Upper lobe of left lung (tissue), 6 donors: ENCODE measurements around the gene ADAMTS19. TPM values are rescaled to one million over a fixed set of nuclear protein-coding genes. Genes with fewer than 3 reads are reported as not detected.
"Not testable (repeated sequence)": the region's sequence is repeated elsewhere in the genome, so short reads cannot be mapped to it uniquely, and the experiment has no call there.

ENCODE experiments used
- ATAC-seq, 2 donors: fragments of 200-7000 bp; cut with Tn5 transposase; one replicate each; pipeline ENCODE4 v1.9.1; 2022; ENCODE audit warnings: mild to moderate bottlenecking in 2 of 2, moderate library complexity in 2 of 2; ENCODE audit not compliant: low FRiP score in 2 of 2
- DNase-seq, 2 donors: peaks; one replicate each; pipeline ENCODE4 v3.0.0-alpha.2; 2019 to 2020
- H3K27ac ChIP-seq, 4 donors: fragments of 200-600 bp; sonication (generic); one replicate each; pipeline ENCODE4 v1.5.1; 2016 to 2019
- H3K27me3 ChIP-seq, 4 donors: fragments of 200-600 bp; sonication (generic); one replicate each; pipeline ENCODE4 v1.5.1; 2017 to 2019
- H3K36me3 ChIP-seq, 4 donors: fragments of 200-600 bp; sonication (generic); one replicate each; pipeline ENCODE4 v1.5.1; 2016 to 2019
- H3K4me1 ChIP-seq, 4 donors: fragments of 200-600 bp; sonication (generic); one replicate each; pipeline ENCODE4 v1.5.1; 2018 to 2019
- H3K4me3 ChIP-seq, 4 donors: fragments of 200-600 bp; sonication (generic); one replicate each; pipeline ENCODE4 v1.5.1; 2017 to 2019; ENCODE audit warnings: mild to moderate bottlenecking in 2 of 4, moderate library complexity in 1 of 4
- H3K9me3 ChIP-seq, 4 donors: fragments of 200-600 bp; sonication (generic); one replicate each; pipeline ENCODE4 v1.5.1; 2018 to 2019
- CTCF ChIP-seq, 6 experiments: fragments of 450-650 bp in 4 of 6; fragments of 200-600 bp in 2 of 6; sonication (generic) in 2 of 6; IDR thresholded peaks; one replicate each; pipeline ENCODE4 v1.5.1; 2016 to 2019; ENCODE audit warnings: antibody characterized with exemption in 6 of 6
- EP300 ChIP-seq, 4 donors: sonication (generic); formaldehyde crosslinking; IDR thresholded peaks; one replicate each; pipeline ENCODE4 v1.5.1; 2017; ENCODE audit warnings: antibody characterized with exemption in 4 of 4, control low read depth in 2 of 4
- POLR2A ChIP-seq, 4 donors: fragments of 450-650 bp; IDR thresholded peaks; one replicate each; pipeline ENCODE4 v1.5.1; 2016 to 2017; ENCODE audit warnings: antibody characterized with exemption in 4 of 4, mild to moderate bottlenecking in 2 of 4
- POLR2AphosphoS5 ChIP-seq, 2 donors: sonication (generic); formaldehyde crosslinking; IDR thresholded peaks; one replicate each; pipeline ENCODE4 v1.5.1; 2017; ENCODE audit warnings: antibody characterized with exemption in 2 of 2
- WGBS, 2 donors: methylation state at CpG; one replicate each; pipeline ENCODE4 v1.1.5; 2017 to 2018; 5-methylcytosine and 5-hydroxymethylcytosine counted together
- total RNA-seq, 6 donors: library from RNA; depleted of rRNA in 4 of 6; stranded (reverse); fragments of >200 nt in 4 of 6; gene quantifications; one replicate each; pipeline versions ENCODE4 v1.1.0 to v1.2.1, GENCODE V29; 2016 to 2021
- donor health status: DM: no; HTN: no; CAD: no; lungs with moderate emphysema.
- donor health status: DM: no; HTN: yes; CAD: no; lungs with severe emphysema.

Gene ADAMTS19
- total RNA-seq, 6 donors from 2014 or later, result 0.17 to 0.29 TPM; not detected in 4

GRCh38 chr5:129630101-129630500, 170.0 kb downstream of the ADAMTS19 start:
- Histone ChIP-seq H3K27ac (no peak overlapping the region), H3K27me3 (no peaks in the 10 kb centered on the region), H3K9me3 (peaks cover 0 to 5% (median 0%) of the 10 kb centered on the region in 4 donors), H3K36me3 (no peaks in the 10 kb centered on the region), H3K4me1 (no peaks in the 10 kb centered on the region), H3K4me3 (no peak overlapping the region)
- ATAC-seq (no peak), DNase-seq (no peak)
- no peak for TF ChIP-seq POLR2A (IDR thresholded peaks at IDR 0.05)
- no peak for TF ChIP-seq EP300 (IDR thresholded peaks at IDR 0.05)
- TF ChIP-seq CTCF (IDR thresholded peaks at IDR 0.05), result no peak
- TF ChIP-seq POLR2AphosphoS5 (IDR thresholded peaks at IDR 0.05), result no peak
- 84 to 91% methylated on average over 2 of the region's 2 CpGs for WGBS, 2 donors

- H3K36me3 ChIP-seq, result no peaks in the 10 kb centered on the region
- ATAC-seq (no peak), DNase-seq (no peak)
- H3K27ac ChIP-seq, result no peak overlapping the region
- no peak overlapping the region for H3K4me3 ChIP-seq
- peaks cover 0 to 5% (median 0%) of the 10 kb centered on the region in 4 donors for H3K9me3 ChIP-seq
- no peak for TF ChIP-seq EP300 (IDR thresholded peaks at IDR 0.05)
- no peak for TF ChIP-seq POLR2AphosphoS5 (IDR thresholded peaks at IDR 0.05)
- no peak for TF ChIP-seq CTCF (IDR thresholded peaks at IDR 0.05)
- TF ChIP-seq POLR2A (IDR thresholded peaks at IDR 0.05), result no peak
- H3K27me3 ChIP-seq, result no peaks in the 10 kb centered on the region
- no peaks in the 10 kb centered on the region for H3K4me1 ChIP-seq
Measured at GRCh38 chr5:129631961-129632360, 171.9 kb downstream of the ADAMTS19 start.

GRCh38 chr5:129637501-129637900, 177.4 kb downstream of the ADAMTS19 start:
- 94 to 95% methylated on average over 11 of the region's 11 CpGs for WGBS, 2 donors
- not testable (repeated sequence) for H3K36me3 ChIP-seq, ATAC-seq, DNase-seq, H3K9me3 ChIP-seq, H3K4me1 ChIP-seq, H3K27me3 ChIP-seq, H3K27ac ChIP-seq, H3K4me3 ChIP-seq

GRCh38 chr5:129639331-129639730, 179.2 kb downstream of the ADAMTS19 start:
- WGBS, 2 donors, result 51 to 61% methylated on average over 4 of the region's 4 CpGs
- no peak for DNase-seq
- no peaks in the 10 kb centered on the region for H3K4me1 ChIP-seq
- TF ChIP-seq EP300 (IDR thresholded peaks at IDR 0.05) (no peak), CTCF (IDR thresholded peaks at IDR 0.05) (no peak), POLR2A (IDR thresholded peaks at IDR 0.05) (no peak), POLR2AphosphoS5 (IDR thresholded peaks at IDR 0.05) (no peak)
- H3K9me3 ChIP-seq, result no peaks in the 10 kb centered on the region
- H3K36me3 ChIP-seq, result no peaks in the 10 kb centered on the region
- H3K27me3 ChIP-seq, result no peaks in the 10 kb centered on the region
- no peak for ATAC-seq
- no peak overlapping the region for H3K27ac ChIP-seq
- no peak overlapping the region for H3K4me3 ChIP-seq

GRCh38 chr5:129652349-129653056, 192.4 kb downstream of the ADAMTS19 start:
- H3K9me3 ChIP-seq, result no peaks in the 10 kb centered on the region
- H3K27me3 ChIP-seq, result no peaks in the 10 kb centered on the region
- H3K4me3 ChIP-seq, result no peak overlapping the region
- WGBS, 2 donors, result 43 to 54% methylated on average over 2 of the region's 2 CpGs
- no peaks in the 10 kb centered on the region for H3K4me1 ChIP-seq
- H3K27ac ChIP-seq, result no peak overlapping the region
- TF ChIP-seq EP300 (IDR thresholded peaks at IDR 0.05) (no peak), POLR2AphosphoS5 (IDR thresholded peaks at IDR 0.05) (no peak), POLR2A (IDR thresholded peaks at IDR 0.05) (no peak), CTCF (IDR thresholded peaks at IDR 0.05) (no peak)
- ATAC-seq (no peak), DNase-seq (no peak)
- H3K36me3 ChIP-seq, result no peaks in the 10 kb centered on the region
